Neuronal stem cell (in vitro differentiated cells): ENCODE measurements around the gene LRP10.
"Not testable (repeated sequence)": the region's sequence is repeated elsewhere in the genome, so short reads cannot be mapped to it uniquely, and the experiment has no call there.

Source experiments
- DNase-seq: peaks from one replicate; pipeline ENCODE4 v3.0.0-alpha.2; 2013; ENCODE audit warnings: low spot score
- H2AFZ ChIP-seq: one replicate; pipeline ENCODE4 v1.6.1; 2013; ENCODE audit warnings: mild to moderate bottlenecking, low read length, inconsistent platforms
- H2AK5ac ChIP-seq: 2 replicates; pipeline ENCODE4 v1.6.1; 2013; ENCODE audit warnings: low read depth, mild to moderate bottlenecking, inconsistent platforms, low read length, moderate library complexity, mixed read lengths
- H2BK120ac ChIP-seq: 2 replicates; pipeline ENCODE4 v1.6.1; 2013; ENCODE audit warnings: low read depth, mild to moderate bottlenecking, inconsistent platforms, low read length, moderate library complexity, mixed read lengths
- H2BK12ac ChIP-seq: one replicate; pipeline ENCODE4 v1.6.1; 2013; ENCODE audit warnings: low read length, inconsistent platforms
- H2BK15ac ChIP-seq: 2 replicates; pipeline ENCODE4 v1.6.1; 2013; ENCODE audit warnings: mild to moderate bottlenecking, low read length, inconsistent platforms, mixed read lengths
- H2BK5ac ChIP-seq: one replicate; pipeline ENCODE4 v1.6.1; 2013; ENCODE audit warnings: inconsistent platforms, mild to moderate bottlenecking, low read length, moderate library complexity
- H3K14ac ChIP-seq: one replicate; pipeline ENCODE4 v1.6.1; 2013; ENCODE audit warnings: low read length, inconsistent platforms
- H3K18ac ChIP-seq: 2 replicates; pipeline ENCODE4 v1.6.1; 2013; ENCODE audit warnings: low read length, inconsistent platforms
- H3K23ac ChIP-seq: 2 replicates; pipeline ENCODE4 v1.6.1; 2013; ENCODE audit warnings: low read depth, mild to moderate bottlenecking, mixed read lengths, low read length, inconsistent platforms; ENCODE audit not compliant: poor library complexity
- H3K27ac ChIP-seq: replicated peaks from 3 replicates; pipeline ENCODE4 v1.5.1; 2013; ENCODE audit warnings: low read length, inconsistent platforms
- H3K27me3 ChIP-seq, 3 experiments: 2 replicates each; pipeline ENCODE4 v1.6.1; 2013; ENCODE audit warnings: low read length in 3 of 3, mild to moderate bottlenecking in 2 of 3, inconsistent platforms in 1 of 3, low read depth in 1 of 3, mixed read lengths in 1 of 3, moderate library complexity in 1 of 3; ENCODE audit not compliant: control insufficient read depth in 3 of 3, insufficient read depth in 3 of 3
- H3K36me3 ChIP-seq, 2 donors: replicated peaks in 1 of 2; 2 replicates each; pipeline ENCODE4 v1.6.1; 2013; ENCODE audit warnings: low read length in 2 of 2; ENCODE audit not compliant: control insufficient read depth in 2 of 2, insufficient read depth in 2 of 2
- H3K4ac ChIP-seq: 2 replicates; pipeline ENCODE4 v1.6.1; 2013; ENCODE audit warnings: inconsistent platforms, mild to moderate bottlenecking, low read length, moderate library complexity
- H3K4me1 ChIP-seq, 2 donors: 1 replicate in 1 of 2; 2 replicates in 1 of 2; pipeline ENCODE4 v1.6.1; 2013; ENCODE audit warnings: low read length in 2 of 2, low read depth in 1 of 2; ENCODE audit not compliant: control insufficient read depth in 2 of 2, insufficient read depth in 1 of 2
- H3K4me2 ChIP-seq: one replicate; pipeline ENCODE4 v1.6.1; 2013; ENCODE audit warnings: mild to moderate bottlenecking, low read length, inconsistent platforms; ENCODE audit not compliant: insufficient read depth, poor library complexity, severe bottlenecking
- H3K4me3 ChIP-seq, 2 donors: 2 replicates each; pipeline ENCODE4 v1.5.1; 2013; ENCODE audit warnings: low read length in 2 of 2, mild to moderate bottlenecking in 2 of 2, inconsistent platforms in 1 of 2, moderate library complexity in 1 of 2
- H3K79me1 ChIP-seq: one replicate; pipeline ENCODE4 v1.6.1; 2013; ENCODE audit warnings: low read depth, mild to moderate bottlenecking, inconsistent platforms, low read length, moderate library complexity
- H3K9ac ChIP-seq: one replicate; pipeline ENCODE4 v1.6.1; 2013; ENCODE audit warnings: mild to moderate bottlenecking, low read depth, low read length, inconsistent platforms; ENCODE audit not compliant: poor library complexity
- H3K9me3 ChIP-seq, 2 donors: replicated peaks in 1 of 2; 2 replicates each; pipeline versions ENCODE3 to v1.6.1; 2013; ENCODE audit warnings: low read length in 2 of 2, mild to moderate bottlenecking in 2 of 2, inconsistent platforms in 1 of 2, low read depth in 1 of 2, mixed read lengths in 1 of 2, moderate library complexity in 1 of 2; ENCODE audit not compliant: control insufficient read depth in 2 of 2, insufficient read depth in 1 of 2
- H4K8ac ChIP-seq: one replicate; pipeline ENCODE4 v1.6.1; 2013; ENCODE audit warnings: low read depth, mild to moderate bottlenecking, inconsistent platforms, low read length, moderate library complexity
- H4K91ac ChIP-seq: one replicate; pipeline ENCODE4 v1.6.1; 2013; ENCODE audit warnings: low read length, low read depth, mild to moderate bottlenecking, inconsistent platforms; ENCODE audit not compliant: poor library complexity
- WGBS, 2 donors: extraction: QIAGEN DNeasy Blood & Tissue Kit; methylation state at CpG; one replicate each; pipeline ENCODE4 v1.1.7; 2013; ENCODE audit warnings: missing lambda C conversion rate in 2 of 2, mixed read lengths in 1 of 2; ENCODE audit not compliant: insufficient read length in 2 of 2, insufficient replicate concordance in 1 of 2; ENCODE audit errors: extremely low coverage in 2 of 2; 5-methylcytosine and 5-hydroxymethylcytosine counted together

LRP10 gene

GRCh38 chr14:22850944-22851764, 20.4 kb upstream of the LRP10 start:
- peak overlapping the region; percentile 54 for H3K9ac ChIP-seq
- H3K23ac ChIP-seq = no peak overlapping the region
- no peaks in the 10 kb centered on the region for H3K79me1 ChIP-seq
- no peaks in the 10 kb centered on the region for H3K9me3 ChIP-seq
- H3K18ac ChIP-seq = no peak overlapping the region
- H3K36me3 ChIP-seq = peaks cover 0 to 2% of the 10 kb centered on the region in 2 donors
- no peak overlapping the region for H3K4ac ChIP-seq
- no peak for DNase-seq
- no peak overlapping the region for H3K4me2 ChIP-seq
- no peaks in the 10 kb centered on the region for H3K27me3 ChIP-seq
- H2BK15ac ChIP-seq = peak overlapping the region; percentile 45
- H4K91ac ChIP-seq = peak overlapping the region; percentile 39
- H2BK12ac ChIP-seq = no peak overlapping the region
- peak overlapping the region; percentile 32 for H2BK5ac ChIP-seq
- no peak overlapping the region for H3K14ac ChIP-seq
- no peak overlapping the region for H4K8ac ChIP-seq
- no peak overlapping the region for H3K27ac ChIP-seq
- H2AFZ ChIP-seq = peak overlapping the region; percentile 46
- H3K4me1 ChIP-seq = peaks cover 16 to 18% of the 10 kb centered on the region in 2 donors
- H3K4me3 ChIP-seq = no peak overlapping the region
- H2AK5ac ChIP-seq = no peak overlapping the region
- whole genome bisulfite sequencing, 2 donors = no CpG with 5 or more reads among the region's 9 CpGs
- no peak overlapping the region for H2BK120ac ChIP-seq

- H2BK12ac ChIP-seq, H2BK5ac ChIP-seq, H2AFZ ChIP-seq, H3K27me3 ChIP-seq, H2AK5ac ChIP-seq, H3K14ac ChIP-seq, H2BK120ac ChIP-seq, H2BK15ac ChIP-seq, H3K27ac ChIP-seq, H3K9ac ChIP-seq, H3K18ac ChIP-seq, H3K9me3 ChIP-seq, H3K4ac ChIP-seq, H4K8ac ChIP-seq, H4K91ac ChIP-seq, H3K23ac ChIP-seq, H3K4me2 ChIP-seq, H3K4me3 ChIP-seq, DNase-seq, H3K36me3 ChIP-seq, H3K79me1 ChIP-seq: not testable (repeated sequence)
- whole genome bisulfite sequencing, 2 donors = no CpG with 5 or more reads among the region's 12 CpGs
- H3K4me1 ChIP-seq = peaks cover 15 to 16% of the 10 kb centered on the region in 2 donors
Measured at GRCh38 chr14:22852178-22852577, 19.4 kb upstream of the LRP10 start.

- no peak for DNase-seq
- no peak overlapping the region for H4K8ac ChIP-seq
- no peak overlapping the region for H3K9ac ChIP-seq
- H4K91ac ChIP-seq = no peak overlapping the region
- H2BK120ac ChIP-seq = no peak overlapping the region
- no peak overlapping the region for H3K4ac ChIP-seq
- H3K14ac ChIP-seq = no peak overlapping the region
- H3K27ac ChIP-seq = no peak overlapping the region
- no peak overlapping the region for H3K18ac ChIP-seq
- no peak overlapping the region for H3K4me3 ChIP-seq
- H2BK5ac ChIP-seq = no peak overlapping the region
- no peak overlapping the region for H3K23ac ChIP-seq
- peaks cover 0 to 2% of the 10 kb centered on the region in 2 donors for H3K36me3 ChIP-seq
- no peak overlapping the region for H2BK15ac ChIP-seq
- H3K27me3 ChIP-seq = no peaks in the 10 kb centered on the region
- H3K4me1 ChIP-seq = peaks cover 14 to 15% of the 10 kb centered on the region in 2 donors
- no peaks in the 10 kb centered on the region for H3K79me1 ChIP-seq
- no peak overlapping the region for H2AK5ac ChIP-seq
- no peak overlapping the region for H3K4me2 ChIP-seq
- no peak overlapping the region for H2BK12ac ChIP-seq
- peaks cover 0 to 4% of the 10 kb centered on the region in 2 donors for H3K9me3 ChIP-seq
- peak overlapping the region; percentile 96 for H2AFZ ChIP-seq
- WGBS, 2 donors = no CpG with 5 or more reads among the region's 2 CpGs
Measured at GRCh38 chr14:22852599-22852939, 19.0 kb upstream of the LRP10 start.

DNA sequence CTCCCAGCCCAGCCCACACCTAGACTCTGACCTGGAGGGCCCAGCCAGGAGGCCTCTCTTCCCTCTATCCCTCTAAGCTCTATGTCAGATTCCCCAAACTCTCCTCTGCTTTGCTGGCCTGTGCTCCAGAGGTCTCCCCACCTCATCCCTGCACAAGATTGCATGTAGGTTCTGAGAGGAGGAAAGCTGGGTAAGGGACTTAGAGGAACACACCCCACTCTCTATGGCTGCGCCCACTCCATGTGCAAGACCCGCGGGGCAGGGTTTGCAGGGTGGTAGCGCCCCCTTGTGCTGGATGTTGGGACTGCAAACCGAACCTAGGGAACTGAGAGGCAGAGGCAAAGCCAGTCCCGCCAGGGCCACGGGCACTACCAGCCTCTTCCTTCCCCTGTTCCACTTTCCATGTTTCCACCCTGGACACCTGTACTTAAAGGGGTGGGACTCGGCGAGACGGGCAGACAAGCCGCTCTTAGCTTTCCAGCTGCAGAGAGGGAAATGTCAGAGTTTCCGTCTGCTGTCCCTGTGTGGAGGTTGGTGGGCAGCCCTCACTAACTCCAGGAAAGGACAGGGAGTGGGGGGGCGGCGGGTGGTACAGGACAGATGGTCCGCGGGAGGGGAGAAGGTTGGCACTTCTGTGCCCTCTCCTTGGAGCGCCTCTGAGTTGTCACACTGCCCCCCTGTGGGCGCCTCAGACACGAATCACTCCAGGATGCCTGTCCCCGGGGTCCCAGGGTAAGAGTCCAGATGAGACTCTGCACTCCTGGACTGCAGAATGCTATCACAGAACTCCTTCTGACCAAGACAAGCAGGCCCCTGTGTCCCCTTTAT, 18.4 kb upstream of the LRP10 start:
- H3K23ac ChIP-seq = no peak overlapping the region
- DNase-seq = peak; percentile 84
- H3K14ac ChIP-seq = no peak overlapping the region
- H3K18ac ChIP-seq = peak overlapping the region; percentile 84
- H3K4ac ChIP-seq = no peak overlapping the region
- H3K4me2 ChIP-seq = peak overlapping the region; percentile 85
- H2BK15ac ChIP-seq = no peak overlapping the region
- H2AK5ac ChIP-seq = no peak overlapping the region
- no peak overlapping the region for H2BK12ac ChIP-seq
- H4K8ac ChIP-seq = peak overlapping the region; percentile 44
- peaks cover 0 to 2% of the 10 kb centered on the region in 2 donors for H3K36me3 ChIP-seq
- H3K4me1 ChIP-seq = peaks cover 9% of the 10 kb centered on the region in 2 donors
- no peak overlapping the region for H3K27ac ChIP-seq
- H2AFZ ChIP-seq = peak overlapping the region; percentile 96
- WGBS, 2 donors = no CpG with 5 or more reads among the region's 20 CpGs
- H3K4me3 ChIP-seq = peak overlapping the region; percentile 28 to 56
- no peaks in the 10 kb centered on the region for H3K79me1 ChIP-seq
- H3K9me3 ChIP-seq = peaks cover 0 to 4% of the 10 kb centered on the region in 2 donors
- no peak overlapping the region for H2BK5ac ChIP-seq
- peak overlapping the region; percentile 79 for H3K9ac ChIP-seq
- no peak overlapping the region for H2BK120ac ChIP-seq
- no peaks in the 10 kb centered on the region for H3K27me3 ChIP-seq
- no peak overlapping the region for H4K91ac ChIP-seq
